Activated CD4-positive, alpha-beta T cell treated with anti-CD3 and anti-CD28 coated beads, Interleukin-2, amount 50 U/mL, for 4 hours (primary cell): ENCODE measurements around the gene CACNG6.
"Not testable (repeated sequence)": the region's sequence is repeated elsewhere in the genome, so short reads cannot be mapped to it uniquely, and the experiment has no call there.

Source experiments
- DNase-seq, 2 experiments: peaks; one replicate each; pipeline ENCODE4 v3.0.0-alpha.2; 2020

CACNG6 gene, protein sequence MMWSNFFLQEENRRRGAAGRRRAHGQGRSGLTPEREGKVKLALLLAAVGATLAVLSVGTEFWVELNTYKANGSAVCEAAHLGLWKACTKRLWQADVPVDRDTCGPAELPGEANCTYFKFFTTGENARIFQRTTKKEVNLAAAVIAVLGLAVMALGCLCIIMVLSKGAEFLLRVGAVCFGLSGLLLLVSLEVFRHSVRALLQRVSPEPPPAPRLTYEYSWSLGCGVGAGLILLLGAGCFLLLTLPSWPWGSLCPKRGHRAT

GRCh38 chr19:53991224-53992113 is at the start of gene CACNG6:
Gene CACNG6 (plus strand): TSS chr19:53991637. CDS start chr19:53992878, 1,241 bp downstream.
- DNase-seq: no peak

- no peak for DNase-seq
Observed at GRCh38 chr19:53942001-53942786, 49.2 kb upstream of the CACNG6 start.

- no peak for DNase-seq
Observed at GRCh38 chr19:53944416-53944815, 47.0 kb upstream of the CACNG6 start.

GRCh38 chr19:53944933-53945332 is 46.5 kb upstream of the CACNG6 start:
- no peak for DNase-seq

DNA sequence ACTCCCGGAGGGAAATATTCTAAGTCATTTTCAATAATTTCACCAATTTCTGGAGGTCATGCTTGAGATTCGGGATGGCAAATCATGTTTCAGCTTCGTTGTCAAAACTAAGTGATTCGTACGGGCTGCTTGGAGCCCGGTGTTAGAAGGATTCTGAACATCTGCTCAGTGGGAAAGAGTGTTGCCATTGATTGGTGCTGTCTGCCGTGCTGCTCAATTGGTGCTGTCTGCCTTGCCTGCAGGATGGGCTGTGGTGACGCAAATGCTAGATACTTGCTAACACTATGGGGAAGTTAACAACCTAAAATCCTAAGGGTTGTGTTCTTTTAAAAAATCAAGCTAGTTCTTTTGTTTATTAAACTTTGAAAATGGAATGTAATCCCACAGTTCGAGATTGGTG is 46.0 kb upstream of the CACNG6 start:
- no peak for DNase-seq

DNA sequence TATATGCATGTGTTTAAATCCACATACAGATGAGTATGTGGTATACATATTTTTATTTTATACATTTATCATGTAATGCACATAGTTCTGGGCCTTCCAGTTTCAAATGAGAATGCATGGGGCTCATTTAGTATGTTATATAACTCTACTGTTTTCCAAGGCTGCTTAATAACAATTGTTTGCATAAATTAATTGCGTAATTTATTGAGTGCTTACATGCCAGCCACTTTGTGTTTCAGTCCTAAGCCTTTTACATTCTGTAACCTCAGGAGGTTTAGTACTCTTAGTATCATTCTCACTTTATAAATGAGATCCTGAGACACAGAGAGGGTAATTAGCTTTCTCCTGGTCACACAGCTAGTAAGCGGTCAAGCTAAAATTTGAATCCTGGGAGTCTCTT is 45.4 kb upstream of the CACNG6 start:
- no peak for DNase-seq

- DNase-seq: no peak
Observed at GRCh38 chr19:53947624-53948023, 43.8 kb upstream of the CACNG6 start.

DNA sequence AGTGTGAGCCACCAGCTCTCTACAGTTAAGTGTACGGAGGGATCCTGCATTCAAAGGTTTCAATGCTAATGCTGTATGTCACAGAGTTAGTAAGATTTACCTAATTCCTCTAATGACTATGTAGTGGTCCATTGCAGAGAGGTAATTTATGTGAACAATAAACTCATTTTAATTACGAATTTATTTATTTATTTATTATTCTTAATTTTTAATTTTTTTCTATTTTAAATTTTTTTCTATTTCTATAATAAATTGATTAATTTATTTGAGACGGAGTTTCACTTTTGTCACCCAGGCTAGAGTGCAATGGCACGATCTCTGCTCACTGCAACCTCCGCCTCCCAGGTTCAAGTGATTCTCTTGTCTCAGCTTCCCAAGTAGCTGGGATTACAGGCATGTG is 42.8 kb upstream of the CACNG6 start:
- DNase-seq: not testable (repeated sequence)

DNA sequence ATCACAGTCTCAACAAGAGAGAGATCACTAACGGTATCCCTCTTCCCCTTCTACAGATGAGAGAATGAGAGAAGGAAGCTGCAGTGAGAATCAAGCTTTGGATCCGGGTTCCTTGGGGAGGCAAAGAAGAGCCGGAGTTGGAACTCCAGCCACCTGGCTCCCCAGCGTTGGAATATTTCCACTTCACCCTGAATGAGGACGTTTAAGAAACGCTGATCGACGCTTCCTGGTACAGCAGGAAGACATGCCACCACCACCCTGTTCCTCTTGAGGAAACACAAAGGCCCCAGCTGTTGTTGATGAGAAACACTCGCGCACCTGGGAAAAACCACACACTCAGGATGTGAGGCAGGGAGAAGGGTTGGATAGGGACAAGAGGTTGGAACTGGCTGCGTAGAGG is 40.0 kb upstream of the CACNG6 start:
- no peak for DNase-seq

- no peak for DNase-seq
Observed at GRCh38 chr19:53951947-53952346, 39.5 kb upstream of the CACNG6 start.

- DNase-seq: no peak
Observed at GRCh38 chr19:53953383-53953782, 38.1 kb upstream of the CACNG6 start.

GRCh38 chr19:53957448-53958167 is 33.8 kb upstream of the CACNG6 start:
- DNase-seq: no peak

DNA sequence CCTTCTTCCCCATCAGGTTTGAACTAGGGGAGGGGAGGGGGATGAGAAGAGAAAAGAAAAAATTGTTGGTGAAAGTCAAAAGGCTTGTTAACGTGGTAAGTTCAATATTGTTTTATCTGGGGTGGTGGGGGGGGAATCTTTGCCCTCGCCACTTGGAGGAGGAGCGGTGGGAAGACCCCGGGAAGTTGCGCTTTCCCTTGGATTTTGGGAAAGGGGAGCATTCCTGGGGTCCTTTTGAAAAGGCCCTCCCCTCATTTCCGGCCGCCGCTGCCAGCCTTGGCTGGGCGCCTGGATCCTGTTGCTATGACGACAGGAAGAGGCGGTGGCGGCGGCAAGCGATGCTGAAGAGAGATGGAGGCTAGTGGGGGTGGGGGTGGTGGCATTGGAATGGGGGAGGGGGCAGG is 33.3 kb upstream of the CACNG6 start:
- no peak for DNase-seq

GRCh38 chr19:53958823-53959757 is 32.3 kb upstream of the CACNG6 start:
- no peak for DNase-seq

- DNase-seq: no peak
Observed at GRCh38 chr19:53960187-53960586, 31.2 kb upstream of the CACNG6 start.

GRCh38 chr19:53960886-53961285 is 30.6 kb upstream of the CACNG6 start:
- no peak for DNase-seq

GRCh38 chr19:53961523-53962356 is 29.7 kb upstream of the CACNG6 start:
- DNase-seq: no peak

DNA sequence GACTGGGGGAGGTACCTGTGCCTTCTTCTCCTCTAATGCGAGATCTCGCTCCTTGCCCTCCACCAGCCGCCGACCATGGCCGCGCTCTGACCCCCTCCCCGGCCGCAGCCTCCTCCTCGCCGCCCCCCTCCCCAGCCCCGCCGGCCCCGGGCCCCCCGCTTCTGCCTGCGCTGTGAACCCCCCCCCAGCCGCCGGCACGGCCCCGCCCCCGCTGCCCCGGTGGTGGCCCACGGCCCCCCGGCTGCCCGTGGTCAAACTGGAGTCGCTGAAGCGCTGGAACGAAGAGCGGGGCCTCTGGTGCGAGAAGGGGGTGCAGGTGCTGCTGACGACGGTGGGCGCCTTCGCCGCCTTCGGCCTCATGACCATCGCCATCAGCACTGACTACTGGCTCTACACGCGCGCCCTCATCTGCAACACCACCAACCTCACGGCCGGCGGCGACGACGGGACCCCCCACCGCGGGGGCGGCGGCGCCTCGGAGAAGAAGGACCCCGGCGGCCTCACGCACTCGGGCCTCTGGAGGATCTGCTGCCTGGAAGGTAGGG is 28.5 kb upstream of the CACNG6 start, which contains the start of gene CACNG8:
TSS of gene CACNG8 (plus strand) at position 51 of the 545 bp plus-strand sequence.
- no peak for DNase-seq

GRCh38 chr19:53965091-53965490 is 26.3 kb upstream of the CACNG6 start:
- no peak for DNase-seq

- DNase-seq: no peak
Observed at GRCh38 chr19:53966931-53967330, 24.5 kb upstream of the CACNG6 start.
